Measurements from ENCODE around the gene GNAL.

The GNAL gene

GRCh38 chr18:11923450-11923849 is 234.4 kb downstream of the GNAL start:
- DNase-seq: no peak

GRCh38 chr18:11925800-11926481 is 236.9 kb downstream of the GNAL start:
- DNase-seq: no peak

GRCh38 chr18:11927497-11927896 is 238.4 kb downstream of the GNAL start:
- no peak for DNase-seq

- no peak for DNase-seq
Measured at GRCh38 chr18:11932393-11932792, 243.3 kb downstream of the GNAL start.

Measured in COR-L47 (cell line).